ENCODE data around the gene HSPD1. TPM values are rescaled to one million over a fixed set of nuclear protein-coding genes. Genes with fewer than 3 reads are reported as not detected.
A peak's percentile ranks its signal among the peaks of the same experiment; 100 is the strongest.

The HSPD1 gene
- total and polyA plus RNA-seq, 7 donors: 167 to 468 (median 205) TPM

DNA sequence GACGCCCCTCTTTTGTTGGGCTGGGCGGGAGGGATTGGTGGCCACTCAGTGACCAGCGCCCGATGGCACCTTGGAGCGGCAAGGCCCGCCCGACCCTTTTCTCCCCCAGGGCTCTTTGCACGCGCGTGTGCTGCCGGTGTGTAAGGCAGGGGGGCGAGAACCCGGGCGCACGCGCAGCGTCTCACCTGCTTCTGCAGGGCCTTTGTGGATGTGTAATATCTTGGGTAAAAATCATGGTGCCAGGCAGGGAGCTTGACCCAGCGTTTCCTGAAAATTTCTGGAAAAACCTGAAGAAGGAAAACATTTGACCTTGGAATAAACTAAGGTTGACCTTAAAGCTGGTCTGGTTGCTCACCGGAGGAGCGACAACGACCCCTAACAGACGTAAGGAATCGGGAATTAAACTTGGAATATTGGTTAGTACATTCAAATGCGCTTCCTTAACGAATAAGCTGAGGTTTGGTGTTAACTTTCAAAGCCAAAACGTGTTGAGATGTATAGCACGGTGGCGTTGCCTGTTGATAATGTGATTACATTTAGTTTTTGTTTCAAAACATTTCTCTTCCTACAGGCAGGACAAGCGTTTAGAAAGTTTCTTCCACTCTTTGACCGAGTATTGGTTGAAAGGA lies 977 bp upstream of the HSPD1 start:
- Histone ChIP-seq H3K27ac (peak overlapping the region; percentile 97), H3K27me3 (ENCODE audit: insufficient read depth in 3 of 3, low read length in 2 of 3) (no peaks in the 10 kb centered on the region), H3K36me3 (ENCODE audit: insufficient read depth in 1 of 2, low read depth in 1 of 2) (peaks cover 9 to 71% of the 10 kb centered on the region in 2 donors), H3K4me3 (peak overlapping the region; percentile 89), H3K4me1 (peaks cover 49% of the 10 kb centered on the region), H3K9me3 (no peaks in the 10 kb centered on the region)
- peak; percentile 33 to 47 (median 36) for ATAC-seq
- intact Hi-C loops (cut with DNase I): loop anchor here in 1 of 2 donors (2.0 kb wide), 1 partner anchor 14 kb away; no protein-coding TSS in a partner anchor
- WGBS, 3 donors: 0% methylated on average over 26 to 30 of the region's 30 CpGs
- DNase-seq: no peak
- TF ChIP-seq, protein P1, sequence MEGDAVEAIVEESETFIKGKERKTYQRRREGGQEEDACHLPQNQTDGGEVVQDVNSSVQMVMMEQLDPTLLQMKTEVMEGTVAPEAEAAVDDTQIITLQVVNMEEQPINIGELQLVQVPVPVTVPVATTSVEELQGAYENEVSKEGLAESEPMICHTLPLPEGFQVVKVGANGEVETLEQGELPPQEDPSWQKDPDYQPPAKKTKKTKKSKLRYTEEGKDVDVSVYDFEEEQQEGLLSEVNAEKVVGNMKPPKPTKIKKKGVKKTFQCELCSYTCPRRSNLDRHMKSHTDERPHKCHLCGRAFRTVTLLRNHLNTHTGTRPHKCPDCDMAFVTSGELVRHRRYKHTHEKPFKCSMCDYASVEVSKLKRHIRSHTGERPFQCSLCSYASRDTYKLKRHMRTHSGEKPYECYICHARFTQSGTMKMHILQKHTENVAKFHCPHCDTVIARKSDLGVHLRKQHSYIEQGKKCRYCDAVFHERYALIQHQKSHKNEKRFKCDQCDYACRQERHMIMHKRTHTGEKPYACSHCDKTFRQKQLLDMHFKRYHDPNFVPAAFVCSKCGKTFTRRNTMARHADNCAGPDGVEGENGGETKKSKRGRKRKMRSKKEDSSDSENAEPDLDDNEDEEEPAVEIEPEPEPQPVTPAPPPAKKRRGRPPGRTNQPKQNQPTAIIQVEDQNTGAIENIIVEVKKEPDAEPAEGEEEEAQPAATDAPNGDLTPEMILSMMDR (IDR thresholded peaks at IDR 0.05): no peak

DNA sequence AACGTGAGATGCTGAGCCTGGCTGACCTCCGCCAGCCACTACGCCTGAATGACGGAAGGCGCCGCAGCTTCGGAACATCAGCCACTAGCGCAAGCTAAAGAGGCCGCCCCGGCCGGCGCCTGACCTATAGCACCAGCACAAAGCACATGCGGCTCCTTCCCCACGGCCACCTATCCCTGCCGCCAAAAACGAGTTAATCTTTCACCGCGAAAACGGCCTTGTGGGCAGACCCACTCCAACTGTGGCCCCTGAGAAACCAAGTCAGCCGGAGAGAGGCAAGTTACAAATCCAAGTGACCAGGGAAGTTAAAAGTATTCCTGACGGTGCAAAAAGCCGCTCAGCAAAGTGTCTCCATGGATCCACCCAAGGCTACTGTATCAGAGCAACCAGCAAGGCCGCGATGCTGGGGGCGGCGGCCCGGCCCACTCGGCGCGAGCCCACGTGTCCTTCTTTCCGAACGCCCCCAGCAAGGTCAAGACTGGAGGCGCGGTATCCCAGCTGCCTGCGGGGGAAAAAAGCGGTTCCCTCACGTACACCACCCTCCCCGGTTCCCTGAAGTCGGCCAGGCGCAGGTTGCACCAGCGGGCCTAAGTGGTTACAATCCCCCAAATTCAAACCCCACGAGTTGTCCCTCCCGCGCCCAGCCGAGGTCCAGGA lies 575 bp downstream of the HSPD1 start:
- Histone ChIP-seq H3K27me3 (ENCODE audit: insufficient read depth in 3 of 3, low read length in 2 of 3) (no peaks in the 10 kb centered on the region), H3K4me3 (peak overlapping the region; percentile 89), H3K4me1 (peaks cover 54% of the 10 kb centered on the region), H3K27ac (peak overlapping the region; percentile 97), H3K9me3 (no peaks in the 10 kb centered on the region), H3K36me3 (ENCODE audit: insufficient read depth in 1 of 2, low read depth in 1 of 2) (peaks cover 7 to 74% of the 10 kb centered on the region in 2 donors)
- DNase-seq: peak; percentile 56 to 83
- WGBS, 3 donors: 0% methylated on average over 44 to 46 of the region's 46 CpGs
- peak; percentile 19 to 46 (median 32) for ATAC-seq
- TF ChIP-seq, protein P1 (IDR thresholded peaks at IDR 0.05): no peak
- intact Hi-C loops (cut with DNase I): loop anchor here in 1 of 2 donors (1.0 to 10.0 kb wide), 3 partner anchors 44 to 276 kb away; partner anchors contain the start of gene SF3B1

DNA sequence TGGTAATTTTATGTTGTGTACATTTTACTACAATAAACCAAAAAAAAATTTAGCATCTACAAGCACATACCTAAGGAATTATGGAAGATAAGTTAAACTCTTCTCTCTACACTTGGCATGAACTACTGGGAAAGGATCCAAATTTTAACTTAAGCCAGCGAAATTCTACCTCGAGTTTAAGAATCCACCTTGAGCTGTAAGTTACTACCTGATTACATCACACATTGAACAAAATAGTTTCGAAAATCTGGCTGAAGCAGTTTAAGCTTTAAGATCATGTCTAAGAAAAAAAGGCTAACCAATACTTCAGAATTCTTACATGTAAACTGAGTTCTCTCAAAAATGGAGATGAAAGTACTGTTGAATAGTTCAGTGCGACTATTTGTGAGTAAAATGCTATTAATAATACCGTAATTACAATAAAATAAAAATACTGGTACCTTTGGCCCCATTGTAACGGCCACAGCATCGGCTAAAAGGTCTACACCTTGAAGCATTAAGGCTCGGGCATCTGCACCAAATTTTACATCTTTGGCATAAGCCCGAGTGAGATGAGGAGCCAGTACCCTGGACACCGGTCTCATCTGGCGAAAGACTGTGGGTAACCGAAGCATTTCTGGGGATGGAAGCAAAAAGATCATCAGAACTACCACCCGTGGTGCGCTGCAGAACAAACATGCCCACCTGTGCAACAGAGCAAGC lies 1.3 kb downstream of the HSPD1 start:
- Histone ChIP-seq H3K9me3 (no peaks in the 10 kb centered on the region), H3K4me3 (peak overlapping the region; percentile 89), H3K27ac (peak overlapping the region; percentile 97), H3K27me3 (ENCODE audit: insufficient read depth in 3 of 3, low read length in 2 of 3) (no peaks in the 10 kb centered on the region), H3K36me3 (ENCODE audit: insufficient read depth in 1 of 2, low read depth in 1 of 2) (peaks cover 6 to 74% of the 10 kb centered on the region in 2 donors), H3K4me1 (peaks cover 54% of the 10 kb centered on the region)
- TF ChIP-seq, protein P1 (IDR thresholded peaks at IDR 0.05): no peak
- no peak for ATAC-seq
- intact Hi-C loops (cut with DNase I): loop anchor here in 1 of 2 donors (2.0 to 10.0 kb wide), 2 partner anchors 44 to 276 kb away; no protein-coding TSS in a partner anchor
- 11 to 13% (median 13%) methylated on average over 14 of the region's 14 CpGs for WGBS, 3 donors
- DNase-seq: no peak

DNA sequence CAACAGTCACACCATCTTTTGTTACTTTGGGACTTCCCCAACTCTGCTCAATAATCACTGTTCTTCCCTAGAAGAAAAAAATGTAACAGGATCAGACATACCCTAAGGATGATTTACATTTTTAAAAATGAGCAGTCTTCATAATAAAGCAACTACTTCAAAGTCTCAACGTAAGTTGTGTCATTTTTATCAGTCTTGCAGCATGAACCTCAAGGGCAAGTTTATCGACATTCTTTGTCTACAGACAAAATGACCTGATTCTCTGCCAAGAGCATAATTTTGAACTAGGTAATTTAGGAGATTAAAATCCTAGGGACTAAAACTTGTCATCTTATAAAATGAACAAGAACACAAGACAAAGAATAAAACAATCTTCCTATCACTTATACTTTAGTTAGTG lies 2.3 kb downstream of the HSPD1 start:
- Histone ChIP-seq H3K27me3 (ENCODE audit: insufficient read depth in 3 of 3, low read length in 2 of 3) (no peaks in the 10 kb centered on the region), H3K9me3 (no peaks in the 10 kb centered on the region), H3K4me1 (peaks cover 47% of the 10 kb centered on the region), H3K27ac (no peak overlapping the region), H3K36me3 (ENCODE audit: insufficient read depth in 1 of 2, low read depth in 1 of 2) (peaks cover 7 to 74% of the 10 kb centered on the region in 2 donors), H3K4me3 (peak overlapping the region; percentile 89)
- TF ChIP-seq, protein P1 (IDR thresholded peaks at IDR 0.05): no peak
- no peak for DNase-seq
- WGBS, 3 donors: 46 to 58% (median 48%) methylated on average over 2 of the region's 2 CpGs
- intact Hi-C loops (cut with DNase I): loop anchor here in 1 of 2 donors (10.0 kb wide), 1 partner anchor 277 kb away; no protein-coding TSS in a partner anchor
- no peak for ATAC-seq
